SK-N-MC (cell line): Measurements from ENCODE around the gene C3orf49.
A peak's percentile ranks its signal among the peaks of the same experiment; 100 is the strongest.

Experiments
- DNase-seq: peaks from one replicate; pipeline ENCODE4 v3.0.0-alpha.2; 2011; ENCODE audit warnings: low read depth, low spot score
- H3K27ac ChIP-seq: fragments of 200-600 bp; sonication (generic); 2 replicates; pipeline ENCODE4 v1.5.1; 2016; ENCODE audit warnings: mixed run types
- H3K36me3 ChIP-seq: fragments of 200-600 bp; sonication (generic); 2 replicates; pipeline ENCODE4 v1.6.1; 2017; ENCODE audit warnings: antibody characterized with exemption, low read length, mixed read lengths; ENCODE audit not compliant: insufficient read depth
- H3K4me3 ChIP-seq: fragments of 200-600 bp; sonication (generic); 2 replicates; pipeline ENCODE4 v1.5.1; 2016
- H3K9ac ChIP-seq: fragments of 200-600 bp; sonication (generic); 2 replicates; pipeline ENCODE4 v1.8.0; 2017; ENCODE audit warnings: mixed run types, mixed read lengths; ENCODE audit not compliant: insufficient read length
- H3K9me3 ChIP-seq: fragments of 200-600 bp; sonication (generic); 2 replicates; pipeline ENCODE4 v1.6.1; 2017; ENCODE audit warnings: low read depth, mild to moderate bottlenecking, antibody characterized with exemption, low read length, moderate library complexity, mixed read lengths
- EZH2 ChIP-seq: fragments of 200-600 bp; sonication (generic); IDR thresholded peaks from one replicate; pipeline ENCODE4 v1.6.1; 2017; ENCODE audit warnings: antibody characterized with exemption
- FOXP2 ChIP-seq: optimal IDR thresholded peaks from 2 replicates; pipeline ENCODE3; 2011; ENCODE audit warnings: mild to moderate bottlenecking, moderate library complexity; ENCODE audit not compliant: insufficient read depth; ENCODE audit errors: extremely low read length, control extremely low read depth
- POLR2AphosphoS5 ChIP-seq: IDR thresholded peaks from 2 replicates; pipeline ENCODE4 v1.6.1; 2012; ENCODE audit warnings: mild to moderate bottlenecking, low read depth, low read length, borderline replicate concordance

C3orf49 gene

GRCh38 chr3:63807961-63808565 lies 11.0 kb upstream of the C3orf49 start:
- Histone ChIP-seq H3K9me3 (no peaks in the 10 kb centered on the region), H3K9ac (no peak overlapping the region), H3K4me3 (no peak overlapping the region), H3K27ac (no peak overlapping the region), H3K36me3 (no peaks in the 10 kb centered on the region)
- TF ChIP-seq FOXP2 (no peak), POLR2AphosphoS5 (no peak), EZH2 (no peak)
- DNase-seq, result no peak

- Histone ChIP-seq H3K9me3 (no peaks in the 10 kb centered on the region), H3K27ac (no peak overlapping the region), H3K9ac (no peak overlapping the region), H3K4me3 (no peak overlapping the region), H3K36me3 (no peaks in the 10 kb centered on the region)
- TF ChIP-seq POLR2AphosphoS5, result no peak
- no peak for TF ChIP-seq FOXP2
- TF ChIP-seq EZH2, result no peak
- DNase-seq, result no peak
Observed at GRCh38 chr3:63808633-63809032, 10.5 kb upstream of the C3orf49 start.

- no peak for TF ChIP-seq EZH2
- TF ChIP-seq POLR2AphosphoS5, result no peak
- no peak for TF ChIP-seq FOXP2
- no peaks in the 10 kb centered on the region for H3K9me3 ChIP-seq
- H3K36me3 ChIP-seq, result no peaks in the 10 kb centered on the region
- no peak overlapping the region for H3K4me3 ChIP-seq
- no peak overlapping the region for H3K27ac ChIP-seq
- no peak overlapping the region for H3K9ac ChIP-seq
- no peak for DNase-seq
Observed at GRCh38 chr3:63809607-63810006, 9.5 kb upstream of the C3orf49 start.

GRCh38 chr3:63814237-63814636 lies 4.9 kb upstream of the C3orf49 start:
- no peak overlapping the region for H3K27ac ChIP-seq
- H3K9me3 ChIP-seq, result no peaks in the 10 kb centered on the region
- H3K9ac ChIP-seq, result no peak overlapping the region
- no peaks in the 10 kb centered on the region for H3K36me3 ChIP-seq
- H3K4me3 ChIP-seq, result no peak overlapping the region
- no peak for DNase-seq
- TF ChIP-seq EZH2 (no peak), FOXP2 (no peak), POLR2AphosphoS5 (no peak)

GRCh38 chr3:63817225-63817624 lies 1.9 kb upstream of the C3orf49 start:
- TF ChIP-seq EZH2, result no peak
- TF ChIP-seq FOXP2, result no peak
- TF ChIP-seq POLR2AphosphoS5, result no peak
- no peak overlapping the region for H3K27ac ChIP-seq
- DNase-seq, result no peak
- H3K9me3 ChIP-seq, result no peaks in the 10 kb centered on the region
- no peak overlapping the region for H3K9ac ChIP-seq
- no peaks in the 10 kb centered on the region for H3K36me3 ChIP-seq
- H3K4me3 ChIP-seq, result no peak overlapping the region

- no peak for TF ChIP-seq POLR2AphosphoS5
- no peak for TF ChIP-seq EZH2
- no peak for TF ChIP-seq FOXP2
- DNase-seq, result peak; percentile 5
- Histone ChIP-seq H3K27ac (no peak overlapping the region), H3K9me3 (no peaks in the 10 kb centered on the region), H3K36me3 (no peaks in the 10 kb centered on the region), H3K9ac (no peak overlapping the region), H3K4me3 (no peak overlapping the region)
Observed at GRCh38 chr3:63818282-63819150, 583 bp upstream of the C3orf49 start.

- Histone ChIP-seq H3K9ac (no peak overlapping the region), H3K27ac (no peak overlapping the region), H3K9me3 (no peaks in the 10 kb centered on the region), H3K4me3 (no peak overlapping the region), H3K36me3 (no peaks in the 10 kb centered on the region)
- DNase-seq, result no peak
- TF ChIP-seq EZH2 (no peak), FOXP2 (no peak), POLR2AphosphoS5 (no peak)
Observed at GRCh38 chr3:63824309-63824708, 5.2 kb downstream of the C3orf49 start.

- H3K9ac ChIP-seq, result no peak overlapping the region
- TF ChIP-seq POLR2AphosphoS5, result no peak
- TF ChIP-seq FOXP2, result no peak
- H3K27ac ChIP-seq, result no peak overlapping the region
- H3K9me3 ChIP-seq, result no peaks in the 10 kb centered on the region
- no peak overlapping the region for H3K4me3 ChIP-seq
- H3K36me3 ChIP-seq, result peaks cover 3% of the 10 kb centered on the region; the same call in 1 of the 2 replicates
- DNase-seq, result no peak
Observed at GRCh38 chr3:63830526-63830925, 11.4 kb downstream of the C3orf49 start.
